Hepatic stellate cell (primary cell): Measurements from ENCODE around the gene TFPT.

ENCODE experiments used
- DNase-seq: peaks from one replicate; pipeline ENCODE4 v3.0.0; 2011; ENCODE audit warnings: low spot score

The TFPT gene

DNA sequence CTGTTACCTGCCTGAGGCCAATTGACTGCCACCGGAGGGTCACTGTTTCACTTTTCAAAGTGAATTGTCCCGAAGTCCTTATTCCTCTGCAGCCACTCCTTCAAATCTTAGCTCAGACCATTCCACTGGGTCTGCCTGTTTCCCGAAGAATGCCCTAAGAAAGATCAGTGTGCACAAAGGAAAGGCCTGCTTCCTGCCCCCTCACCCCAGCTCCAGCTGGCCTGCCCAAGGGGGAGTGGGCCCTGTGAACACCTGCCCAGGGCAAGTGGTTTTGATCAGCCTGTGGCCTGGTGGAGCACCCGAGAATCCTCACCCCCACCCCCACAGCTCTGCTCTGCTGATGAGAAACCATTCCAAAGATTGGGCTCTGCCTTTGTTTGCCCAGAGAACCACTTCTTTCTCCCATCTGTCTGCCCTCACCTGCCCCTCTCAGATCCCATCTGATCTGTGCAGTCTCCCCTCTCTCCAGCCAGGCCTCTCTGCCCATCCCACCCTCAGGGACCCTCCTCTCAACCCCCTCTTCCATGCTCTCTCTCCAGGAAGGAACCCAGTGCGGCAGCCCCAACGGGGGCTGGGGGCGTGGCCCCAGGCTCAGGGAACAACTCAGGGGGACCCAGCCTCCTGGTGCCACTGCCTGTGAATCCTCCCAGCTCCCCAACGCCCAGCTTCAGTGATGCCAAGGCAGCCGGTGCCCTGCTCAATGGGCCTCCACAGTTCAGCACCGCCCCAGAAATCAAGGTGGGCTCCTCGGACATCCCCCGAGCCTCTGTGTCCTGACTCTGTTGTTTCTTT lies 33.8 kb upstream of the TFPT start:
- DNase-seq, result no peak

DNA sequence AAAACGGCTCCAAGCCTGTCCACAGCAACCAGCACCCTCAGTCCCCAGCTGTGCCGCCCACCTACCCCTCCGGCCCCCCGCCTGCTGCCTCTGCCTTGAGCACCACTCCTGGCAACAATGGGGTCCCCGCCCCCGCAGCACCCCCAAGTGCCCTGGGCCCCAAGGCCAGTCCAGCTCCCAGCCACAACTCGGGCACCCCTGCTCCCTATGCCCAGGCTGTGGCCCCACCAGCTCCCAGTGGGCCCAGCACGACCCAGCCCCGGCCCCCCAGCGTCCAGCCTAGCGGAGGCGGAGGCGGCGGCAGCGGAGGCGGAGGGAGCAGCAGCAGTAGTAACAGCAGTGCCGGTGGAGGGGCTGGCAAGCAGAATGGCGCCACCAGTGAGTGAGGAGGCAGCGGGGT lies 32.7 kb upstream of the TFPT start:
- DNase-seq, result no peak

DNA sequence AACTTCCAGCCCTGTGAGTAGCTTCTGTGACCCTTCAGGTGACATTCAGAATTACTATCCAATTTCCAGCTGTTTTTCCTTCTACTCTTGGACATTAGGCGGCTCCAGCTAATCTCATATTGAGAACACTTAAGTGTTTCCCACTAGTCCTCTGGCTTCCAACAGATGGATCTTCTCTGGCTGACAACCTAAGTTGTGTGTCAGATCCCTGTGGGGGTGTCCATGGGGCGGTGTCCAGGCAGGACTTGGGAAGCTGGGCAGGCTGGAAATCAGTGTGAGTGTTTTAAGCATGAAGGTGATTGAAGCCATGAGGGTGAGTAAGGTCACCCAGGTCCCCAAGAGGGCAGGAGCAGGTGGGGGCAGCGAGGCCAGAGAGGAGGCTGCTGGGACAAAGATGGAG lies 32.2 kb upstream of the TFPT start:
- no peak for DNase-seq

DNA sequence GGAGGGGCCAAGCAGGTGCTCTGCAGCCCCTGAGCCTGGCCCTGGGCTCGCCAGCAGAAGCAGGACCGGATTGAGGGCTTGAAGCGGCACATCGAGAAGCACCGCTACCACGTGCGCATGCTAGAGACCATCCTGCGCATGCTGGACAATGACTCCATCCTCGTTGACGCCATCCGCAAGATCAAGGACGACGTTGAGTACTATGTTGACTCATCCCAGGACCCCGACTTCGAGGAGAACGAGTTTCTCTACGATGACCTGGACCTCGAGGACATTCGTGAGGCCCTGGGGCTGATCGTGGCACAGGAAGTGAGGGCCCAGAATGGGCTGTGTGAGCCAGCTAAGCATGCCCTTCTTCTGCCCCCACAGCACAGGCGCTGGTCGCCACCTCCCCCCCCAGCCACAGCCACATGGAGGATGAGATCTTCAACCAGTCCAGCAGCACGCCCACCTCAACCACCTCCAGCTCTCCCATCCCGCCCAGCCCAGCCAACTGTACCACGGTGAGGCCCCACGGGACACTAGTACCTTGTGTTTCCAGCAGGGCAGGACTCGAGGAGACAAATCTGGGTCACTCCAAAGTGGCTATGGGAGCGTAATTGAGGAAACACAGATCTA lies 30.2 kb upstream of the TFPT start:
- no peak for DNase-seq

DNA sequence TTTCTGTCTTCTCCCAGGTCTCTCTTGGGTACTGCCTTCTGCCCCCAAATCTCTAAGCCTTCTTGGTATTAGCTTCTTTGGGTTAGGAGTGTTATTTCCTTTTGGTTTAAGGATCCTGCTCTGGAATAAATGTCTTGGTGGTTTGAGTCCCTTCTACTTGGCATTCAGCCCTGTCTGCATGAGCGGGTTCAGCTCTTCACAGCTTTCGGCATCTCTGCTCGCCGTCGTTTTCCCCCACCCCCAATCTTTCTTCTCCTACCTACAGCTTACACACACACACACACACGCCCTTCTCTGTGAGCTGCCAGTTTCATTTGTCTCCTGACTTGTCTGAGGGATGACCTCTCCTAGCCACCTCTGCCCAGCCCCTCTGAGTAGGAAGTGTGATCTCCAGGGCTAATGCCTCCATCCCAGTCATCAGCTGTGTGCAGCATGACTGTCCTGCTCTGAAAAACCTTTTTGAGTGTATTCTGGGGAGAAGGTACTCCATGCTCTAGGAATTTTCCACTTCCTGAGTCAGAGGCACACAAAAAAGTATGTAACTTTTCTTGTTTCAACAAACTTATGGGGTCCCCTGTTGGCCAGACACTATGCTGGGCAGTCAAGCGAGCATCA lies 26.8 kb upstream of the TFPT start:
- peak; percentile 30 for DNase-seq

DNA sequence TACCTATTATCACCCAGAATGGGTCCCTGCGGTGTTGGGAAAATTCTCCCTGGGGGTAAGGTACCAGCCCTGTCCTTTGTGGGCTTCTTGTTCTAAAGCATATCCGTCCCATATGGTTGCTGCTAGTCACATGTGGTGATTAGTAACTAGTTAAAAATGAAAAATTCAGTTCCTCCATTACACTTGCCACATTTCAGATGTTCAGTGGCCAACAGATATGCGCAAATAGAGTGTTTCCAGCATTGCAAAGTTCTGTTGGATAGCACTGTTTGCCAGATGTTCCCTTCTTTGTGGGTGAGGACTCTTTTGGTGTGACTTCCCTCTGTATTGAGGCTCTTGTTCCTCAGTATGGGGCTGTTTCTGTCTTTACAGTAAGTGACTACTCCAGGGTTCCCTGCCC lies 25.9 kb upstream of the TFPT start:
- no peak for DNase-seq

DNA sequence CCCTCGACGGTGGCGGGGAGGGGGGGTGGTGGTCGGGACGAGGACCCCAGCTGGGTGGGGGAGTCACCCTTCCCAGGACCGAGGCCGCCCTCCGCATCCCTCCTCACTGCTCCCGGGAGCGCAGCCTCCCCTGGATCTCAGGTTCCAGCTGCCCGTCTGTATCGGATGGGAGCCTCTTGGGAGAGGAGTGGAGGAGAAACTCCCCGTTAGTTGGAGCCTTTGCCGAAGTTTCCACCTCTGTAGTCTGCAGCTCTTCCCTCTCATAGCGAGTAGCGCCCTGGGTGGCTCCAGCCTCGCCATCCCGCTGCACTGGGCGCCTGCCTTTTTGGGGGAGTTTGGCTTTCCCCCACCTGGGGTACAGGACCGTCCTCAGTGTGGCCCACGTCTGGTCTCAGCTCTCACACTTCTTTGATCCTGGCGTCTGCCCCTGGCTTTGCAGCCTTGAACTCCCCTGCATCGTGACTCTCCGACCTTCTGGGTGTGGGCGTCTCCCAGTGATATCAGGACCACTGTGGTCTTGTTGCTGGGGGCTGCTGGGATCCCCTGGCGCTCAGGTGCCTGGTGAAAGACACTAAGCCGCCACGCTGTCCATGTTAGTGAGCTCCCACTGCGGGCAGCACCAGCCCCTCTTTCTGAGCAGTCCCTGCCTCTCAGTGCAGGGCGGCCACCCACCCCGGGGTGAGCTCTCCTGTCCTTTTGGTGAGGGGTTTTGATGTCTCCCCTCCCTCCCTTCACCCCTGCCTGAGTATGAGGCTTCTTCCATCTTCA lies 23.2 kb upstream of the TFPT start:
- DNase-seq, result peak; percentile 31

DNA sequence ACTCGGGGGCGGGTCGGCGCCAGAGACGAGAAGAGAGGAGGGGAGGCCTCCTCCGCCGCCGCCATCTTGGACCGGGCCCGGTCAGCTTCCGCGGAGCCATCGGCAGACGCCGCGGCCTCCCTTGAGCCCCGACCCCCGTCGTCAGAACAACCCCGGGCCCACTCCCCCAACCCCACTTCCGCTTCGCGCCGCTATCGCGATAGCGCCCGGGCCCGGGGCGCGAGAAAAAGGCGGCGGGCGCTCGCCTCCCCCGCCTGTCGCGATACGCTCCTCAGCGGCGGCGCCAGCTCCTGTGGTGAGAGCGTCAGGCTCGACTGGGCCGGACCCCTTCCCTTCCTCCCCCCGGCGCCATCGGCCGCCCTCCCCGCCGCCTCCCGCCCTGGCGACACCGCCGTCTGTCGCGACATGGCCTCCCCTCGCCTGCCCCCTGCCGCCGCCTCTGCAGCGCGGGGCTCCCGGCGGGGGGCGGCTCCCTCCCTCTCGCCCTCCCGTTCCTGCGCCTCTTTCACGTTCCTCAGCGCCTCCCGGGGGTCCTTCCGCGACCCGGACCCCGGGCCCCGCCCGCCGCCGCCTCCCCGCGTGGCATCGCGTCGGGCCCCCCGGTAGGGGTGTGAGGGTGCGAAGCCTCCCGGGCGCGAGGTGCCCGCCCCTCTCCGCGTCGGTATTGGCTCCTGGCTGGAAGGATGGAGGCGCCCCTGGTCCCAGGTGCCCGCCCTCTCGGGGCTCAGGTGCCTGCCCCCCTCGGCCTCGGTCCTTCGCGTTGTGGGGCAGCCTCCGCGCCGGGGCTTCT lies 22.4 kb upstream of the TFPT start, which contains the start of gene CNOT3:
TSS of gene CNOT3 (plus strand) at position 64 of the 790 bp plus-strand sequence. CDS start 5,217 bp downstream, outside the sequence.
- peak; percentile 31 for DNase-seq

DNA sequence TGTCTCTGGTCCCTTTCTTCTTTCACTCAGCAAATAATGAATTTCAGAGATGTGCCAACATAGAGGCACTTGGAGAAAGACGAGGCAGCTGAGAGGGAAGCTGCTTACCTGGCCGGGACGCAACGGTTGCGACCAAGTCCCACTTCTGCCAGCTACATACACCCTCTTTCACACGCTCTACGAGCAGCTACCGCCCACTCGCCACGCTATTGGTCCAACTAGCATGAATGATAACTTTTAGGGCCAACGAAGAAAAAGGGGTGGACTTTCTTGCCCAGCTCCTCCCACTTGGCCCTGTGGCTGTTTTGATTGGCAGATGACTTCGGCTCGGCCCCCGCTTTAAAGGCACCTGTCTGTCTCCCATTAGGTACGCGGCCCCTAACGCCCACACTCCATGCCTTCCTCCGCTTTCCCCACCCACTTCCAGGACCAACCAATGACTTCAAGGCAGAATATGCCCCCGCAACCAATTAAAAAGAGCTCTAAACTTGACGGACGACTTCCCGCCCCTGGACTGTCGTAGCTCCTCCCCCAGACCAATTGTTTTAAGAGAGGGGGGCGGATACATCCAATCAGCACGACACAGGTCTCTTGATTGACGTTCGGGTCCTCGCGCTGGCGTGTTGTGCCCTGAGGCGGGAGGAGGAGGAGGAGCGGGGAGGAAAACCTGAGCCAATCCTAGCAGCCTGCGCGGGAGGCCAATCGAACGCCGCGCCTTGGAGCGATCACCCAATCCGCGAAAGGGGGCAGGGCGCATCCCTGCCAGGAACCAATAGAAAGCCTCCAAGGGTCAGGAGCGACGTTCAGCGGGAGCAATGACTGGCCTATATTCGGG lies 21.6 kb upstream of the TFPT start:
- DNase-seq, result peak; percentile 100

DNA sequence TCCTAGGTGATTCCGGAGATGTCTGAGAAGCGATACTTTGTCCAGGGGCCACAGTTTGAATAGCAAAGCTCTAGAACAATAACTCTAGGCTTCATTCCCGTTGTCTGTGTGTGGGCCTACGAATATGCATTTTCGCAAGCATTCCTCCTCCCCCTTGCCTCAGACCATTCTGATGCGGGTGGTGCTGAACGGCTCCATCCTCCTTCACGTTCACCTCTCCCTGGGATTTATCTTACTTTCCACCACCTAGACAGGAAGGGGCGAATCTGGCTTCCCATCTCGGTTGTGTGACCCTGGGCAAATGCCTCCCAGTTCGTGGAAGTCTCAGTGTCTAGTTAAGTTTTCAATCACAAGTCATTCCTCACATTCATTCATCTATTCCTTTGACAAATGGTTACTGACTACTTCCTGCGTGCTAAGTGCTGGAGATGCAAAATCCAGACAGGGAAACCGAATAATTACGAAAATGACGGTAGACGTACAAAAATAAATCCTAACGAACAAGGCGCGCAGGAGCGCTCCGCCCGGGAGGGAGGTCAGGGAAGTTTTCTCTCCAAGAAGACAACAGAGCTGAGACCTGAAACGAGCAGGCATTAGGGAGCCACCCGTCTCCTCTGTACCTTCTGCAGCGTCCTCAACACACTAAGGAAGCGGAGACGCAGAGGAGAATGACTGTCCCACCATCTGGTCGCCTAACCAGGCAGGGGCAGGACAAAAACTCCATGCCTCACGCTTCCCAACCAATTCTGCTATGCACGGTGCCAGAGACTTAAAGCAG lies 20.8 kb upstream of the TFPT start:
- peak; percentile 41 for DNase-seq

DNA sequence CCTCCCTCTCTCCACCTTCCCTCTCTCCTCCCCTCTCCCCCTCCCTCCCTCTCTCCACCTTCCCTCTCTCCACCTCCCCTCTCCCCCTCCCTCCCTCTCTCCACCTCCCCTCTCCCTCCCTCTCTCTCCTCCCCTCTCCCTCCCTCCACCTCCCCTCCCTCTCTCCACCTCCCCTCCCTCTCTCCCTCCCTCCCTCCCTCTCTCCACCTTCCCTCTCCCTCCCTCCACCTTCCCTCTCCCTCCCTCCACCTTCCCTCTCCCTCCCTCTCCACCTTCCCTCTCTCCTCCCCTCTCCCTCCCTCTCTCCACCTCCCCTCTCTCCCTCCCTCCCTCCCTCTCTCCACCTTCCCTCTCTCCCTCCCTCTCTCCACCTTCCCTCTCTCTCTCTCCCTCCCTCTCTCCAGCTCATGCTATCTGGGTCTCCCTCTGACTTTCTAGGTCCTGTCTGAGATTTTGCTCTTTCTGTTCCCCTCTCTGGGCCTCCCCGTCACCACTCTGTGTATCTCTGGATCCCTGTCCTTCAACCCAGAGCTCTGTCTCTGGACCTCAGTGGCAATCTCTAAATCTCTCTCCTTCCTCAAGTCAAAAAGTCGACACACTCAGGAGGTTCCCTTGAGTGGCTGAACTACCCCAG lies 18.6 kb upstream of the TFPT start:
- DNase-seq, result no peak

DNA sequence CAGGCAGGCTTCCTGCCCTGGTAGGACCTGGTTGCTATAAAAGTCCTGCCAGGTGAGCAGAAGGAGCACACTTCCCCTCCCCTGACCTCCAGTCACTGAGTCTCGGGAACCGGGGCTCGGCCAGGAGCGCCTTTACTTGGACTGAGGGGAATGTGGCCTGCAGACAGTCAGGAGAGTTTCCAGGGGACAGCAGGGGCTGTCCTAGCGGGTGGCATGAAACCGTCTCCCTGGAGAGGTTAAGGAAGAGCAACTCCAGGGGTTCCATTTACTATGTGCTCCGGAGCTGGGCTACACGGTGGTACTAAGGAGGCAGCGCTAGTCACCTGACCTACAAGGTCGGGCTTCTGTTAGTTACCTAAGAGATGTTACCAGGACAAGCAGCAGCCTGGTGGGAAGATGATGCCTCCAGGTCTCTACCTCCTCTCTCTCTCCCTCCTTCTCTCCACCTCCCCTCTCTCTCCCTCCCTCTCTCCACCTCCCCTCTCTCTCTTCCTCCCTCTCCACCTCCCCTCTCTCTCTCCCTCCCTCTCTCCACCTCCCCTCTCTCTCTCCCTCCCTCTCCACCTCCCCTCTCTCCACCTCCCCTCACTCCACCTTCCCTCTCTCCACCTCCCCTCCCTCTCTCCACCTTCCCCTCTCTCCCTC lies 18.0 kb upstream of the TFPT start:
- no peak for DNase-seq

DNA sequence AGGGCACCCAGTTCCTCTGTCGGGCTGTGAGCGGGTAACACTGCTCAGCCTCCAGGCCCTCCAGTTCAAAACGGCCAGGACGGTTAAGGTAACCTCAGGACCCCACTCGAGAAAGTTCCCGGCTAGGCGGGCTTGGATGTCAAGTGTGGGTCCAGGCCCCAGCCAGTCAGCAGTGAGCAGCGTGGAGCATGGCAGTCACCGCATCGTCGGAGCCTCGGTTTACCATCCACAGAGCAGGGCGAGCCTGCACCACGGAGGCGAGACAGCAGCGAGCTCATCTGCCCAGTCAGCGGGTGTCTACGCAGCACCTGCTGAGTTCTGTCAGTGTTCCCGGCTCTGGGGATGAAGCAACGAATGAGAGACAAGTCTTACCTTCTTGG lies 14.2 kb upstream of the TFPT start:
- no peak for DNase-seq

DNA sequence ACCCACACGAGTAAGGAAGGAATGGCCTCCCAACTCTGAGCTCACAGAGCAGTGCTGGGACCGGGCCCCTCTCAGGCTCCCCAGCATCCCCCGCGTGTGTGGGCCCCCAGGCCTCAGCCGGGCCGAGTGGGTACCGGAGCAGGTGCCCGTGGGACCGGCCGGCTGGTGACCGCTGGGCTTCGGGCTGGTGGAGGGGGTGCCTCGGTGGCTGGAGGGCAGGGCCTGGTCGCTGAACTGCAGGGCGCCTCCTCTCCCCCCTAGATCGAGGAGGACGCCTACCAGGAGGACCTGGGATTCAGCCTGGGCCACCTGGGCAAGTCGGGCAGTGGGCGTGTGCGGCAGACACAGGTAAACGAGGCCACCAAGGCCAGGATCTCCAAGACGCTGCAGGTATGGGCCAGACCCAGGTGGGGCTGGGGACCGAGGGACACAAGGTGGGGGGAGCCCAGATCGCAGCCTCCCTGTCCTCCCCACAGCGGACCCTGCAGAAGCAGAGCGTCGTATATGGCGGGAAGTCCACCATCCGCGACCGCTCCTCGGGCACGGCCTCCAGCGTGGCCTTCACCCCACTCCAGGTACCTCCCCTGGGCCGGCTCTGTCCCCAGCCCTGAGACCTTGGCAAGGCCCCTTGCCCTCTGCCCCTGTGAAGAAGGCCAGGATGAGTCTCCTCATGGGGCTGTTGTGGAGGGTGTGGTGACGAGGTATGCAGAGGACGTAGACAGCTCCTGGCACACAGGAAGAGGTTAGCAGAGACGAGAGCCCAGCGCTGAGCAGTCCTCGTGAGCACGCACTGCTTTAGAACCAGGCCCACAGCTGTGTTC lies 13.5 kb upstream of the TFPT start:
- no peak for DNase-seq

DNA sequence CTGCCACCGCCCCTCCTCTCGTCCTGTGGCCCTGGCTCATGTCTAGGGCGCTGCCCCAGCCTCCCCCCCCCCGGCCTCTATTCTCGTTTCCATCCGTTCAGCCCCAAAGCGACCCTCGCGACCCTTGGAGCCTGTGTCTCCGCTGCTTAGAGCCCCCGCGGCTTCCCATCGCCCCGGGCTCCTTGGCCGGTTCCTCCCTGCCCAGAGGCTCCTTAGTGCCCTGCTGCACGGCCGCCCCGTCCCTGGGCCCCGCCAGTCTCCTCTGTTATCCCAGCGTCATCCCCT lies 12.9 kb upstream of the TFPT start:
- DNase-seq, result no peak

DNA sequence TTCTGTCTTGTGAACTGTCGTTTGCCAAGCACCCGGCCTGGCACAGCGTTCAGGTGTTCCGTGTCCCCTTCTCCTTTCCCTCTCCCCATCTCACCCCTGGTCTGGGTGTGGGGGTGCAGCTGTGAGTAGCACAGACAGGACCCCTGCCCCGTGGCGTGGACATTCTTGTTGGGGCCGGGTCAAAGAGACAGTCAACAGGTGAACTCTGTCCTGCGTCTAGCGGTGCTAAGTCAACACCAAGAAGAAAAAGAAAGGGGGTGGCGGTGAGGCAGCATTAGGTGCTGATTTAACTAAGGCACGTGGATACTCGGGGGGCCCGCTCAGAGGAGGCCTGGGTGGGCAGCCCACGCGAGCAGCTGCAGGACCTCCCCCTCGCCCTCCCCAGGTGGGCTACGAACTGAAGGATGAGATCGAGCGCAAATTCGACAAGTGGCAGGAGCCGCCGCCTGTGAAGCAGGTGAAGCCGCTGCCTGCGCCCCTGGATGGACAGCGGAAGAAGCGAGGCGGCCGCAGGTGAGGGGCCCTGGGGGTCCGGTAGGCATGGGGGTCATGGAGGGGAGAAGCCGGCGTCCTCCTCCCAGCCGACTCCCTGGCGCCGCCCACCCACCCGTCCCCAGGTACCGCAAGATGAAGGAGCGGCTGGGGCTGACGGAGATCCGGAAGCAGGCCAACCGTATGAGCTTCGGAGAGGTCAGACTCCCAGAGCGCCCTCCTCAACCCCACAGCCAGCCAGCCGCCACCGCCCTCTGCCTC lies 12.4 kb upstream of the TFPT start:
- DNase-seq, result no peak

DNA sequence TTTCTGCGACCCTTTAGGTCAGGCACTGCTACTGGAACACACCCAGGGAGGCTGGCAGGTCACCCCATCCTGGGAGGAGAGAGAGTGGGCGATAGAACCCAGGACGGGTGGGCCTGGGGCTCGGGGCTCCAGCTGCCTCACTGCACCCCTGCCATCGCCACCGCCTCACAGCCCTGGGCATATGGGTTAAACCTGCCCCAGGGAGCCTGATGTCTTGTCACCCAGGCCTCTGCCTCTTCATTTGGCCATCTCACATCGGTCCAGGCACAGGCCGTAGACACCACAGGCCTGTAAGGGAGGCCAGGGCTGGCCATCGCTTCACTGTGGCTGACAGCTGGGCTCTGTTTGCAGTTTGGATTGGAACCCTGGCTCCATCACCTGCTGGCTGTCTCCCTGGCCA lies 10.3 kb upstream of the TFPT start:
- DNase-seq, result no peak

DNA sequence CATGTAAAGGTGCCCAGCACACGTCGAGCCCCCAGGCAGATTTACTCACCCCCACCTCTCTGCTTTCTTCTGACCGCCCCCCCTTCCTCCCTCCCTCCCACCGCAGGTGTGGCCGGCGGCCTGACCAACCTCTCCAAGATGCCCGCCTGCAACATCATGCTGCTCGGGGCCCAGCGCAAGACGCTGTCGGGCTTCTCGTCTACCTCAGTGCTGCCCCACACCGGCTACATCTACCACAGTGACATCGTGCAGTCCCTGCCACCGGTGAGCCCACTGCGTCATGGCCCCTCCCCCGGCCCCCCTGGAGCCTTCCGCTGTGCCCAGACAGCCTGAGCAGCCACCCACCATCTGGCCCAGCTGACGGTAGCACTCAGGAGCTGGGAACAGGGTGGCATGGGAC lies 8.9 kb upstream of the TFPT start:
- DNase-seq, result no peak
